HG03280 (cell line): Measurements from ENCODE around the gene WNT7A.

ENCODE experiments used
- ATAC-seq: cut with Tn5 transposase; IDR thresholded peaks from one replicate; pipeline ENCODE4 v1.9.1; 2021; ENCODE audit warnings: mild to moderate bottlenecking, moderate library complexity; ENCODE audit not compliant: unreplicated experiment

Gene WNT7A

GRCh38 chr3:13831386-13831996 is 48.4 kb downstream of the WNT7A start:
- ATAC-seq, result no peak

GRCh38 chr3:13829311-13829710 is 50.6 kb downstream of the WNT7A start:
- ATAC-seq, result no peak

- no peak for ATAC-seq
Measured at GRCh38 chr3:13828501-13829265, 51.2 kb downstream of the WNT7A start.

GRCh38 chr3:13827699-13828098 is 52.2 kb downstream of the WNT7A start:
- no peak for ATAC-seq

GRCh38 chr3:13827256-13827655 is 52.6 kb downstream of the WNT7A start:
- ATAC-seq, result no peak

GRCh38 chr3:13826672-13827071 is 53.2 kb downstream of the WNT7A start:
- no peak for ATAC-seq

GRCh38 chr3:13825821-13826220 is 54.0 kb downstream of the WNT7A start:
- ATAC-seq, result no peak

- no peak for ATAC-seq
Measured at GRCh38 chr3:13825311-13825579, 54.6 kb downstream of the WNT7A start.

- no peak for ATAC-seq
Measured at GRCh38 chr3:13824521-13825310, 55.2 kb downstream of the WNT7A start.

GRCh38 chr3:13823692-13824091 is 56.2 kb downstream of the WNT7A start:
- ATAC-seq, result no peak

GRCh38 chr3:13822871-13823585 is 56.8 kb downstream of the WNT7A start:
- ATAC-seq, result no peak

GRCh38 chr3:13822042-13822441 is 57.8 kb downstream of the WNT7A start:
- no peak for ATAC-seq

GRCh38 chr3:13821126-13821525 is 58.7 kb downstream of the WNT7A start:
- ATAC-seq, result no peak

GRCh38 chr3:13818919-13819318 is 61.0 kb downstream of the WNT7A start:
- no peak for ATAC-seq

GRCh38 chr3:13815088-13815683 is 64.7 kb downstream of the WNT7A start:
- no peak for ATAC-seq

- ATAC-seq, result no peak
Measured at GRCh38 chr3:13812034-13812471, 67.8 kb downstream of the WNT7A start.

GRCh38 chr3:13811614-13812013 is 68.3 kb downstream of the WNT7A start:
- ATAC-seq, result no peak

- ATAC-seq, result no peak
Measured at GRCh38 chr3:13808550-13808949, 71.3 kb downstream of the WNT7A start.

GRCh38 chr3:13801361-13802204 is 78.3 kb downstream of the WNT7A start:
- no peak for ATAC-seq

- no peak for ATAC-seq
Measured at GRCh38 chr3:13800064-13800463, 79.8 kb downstream of the WNT7A start.
